Stimulated activated CD8-positive, alpha-beta memory T cell treated with anti-CD3 and anti-CD28 coated beads, Interleukin-15, amount 100 ng/mL, for 1 hour (primary cell): ENCODE data around the gene RASAL3.
"Not testable (repeated sequence)": the region's sequence is repeated elsewhere in the genome, so short reads cannot be mapped to it uniquely, and the experiment has no call there.

Source experiments
- DNase-seq: peaks from one replicate; pipeline ENCODE4 v3.0.0-alpha.2; 2020; ENCODE audit warnings: low read depth

RASAL3 gene

GRCh38 chr19:15421136-15421695 is 43.1 kb downstream of the RASAL3 start:
- no peak for DNase-seq

GRCh38 chr19:15419413-15420025 is 44.8 kb downstream of the RASAL3 start:
- no peak for DNase-seq

GRCh38 chr19:15418579-15419412 is 45.5 kb downstream of the RASAL3 start, which contains the start of gene AKAP8L:
TSS of gene AKAP8L (minus strand) at chr19:15418988. CDS start at chr19:15418923, 65 bp downstream.
- DNase-seq: peak; percentile 96

GRCh38 chr19:15418231-15418578 is 46.1 kb downstream of the RASAL3 start:
- DNase-seq: no peak

- no peak for DNase-seq
Observed at GRCh38 chr19:15417699-15418098, 46.6 kb downstream of the RASAL3 start.

GRCh38 chr19:15412832-15413231 is 51.5 kb downstream of the RASAL3 start:
- no peak for DNase-seq

- not testable (repeated sequence) for DNase-seq
Observed at GRCh38 chr19:15411351-15411750, 53.0 kb downstream of the RASAL3 start.

- DNase-seq: no peak
Observed at GRCh38 chr19:15404780-15405211, 59.5 kb downstream of the RASAL3 start.

GRCh38 chr19:15404097-15404779 is 60.1 kb downstream of the RASAL3 start:
- no peak for DNase-seq

- no peak for DNase-seq
Observed at GRCh38 chr19:15403151-15403531, 61.2 kb downstream of the RASAL3 start.

GRCh38 chr19:15402411-15403150 is 61.8 kb downstream of the RASAL3 start:
- DNase-seq: no peak
